HUES64 (cell line): ENCODE data around the gene EMC8.

Source experiments
- H3K27ac ChIP-seq: 2 replicates; pipeline ENCODE4 v1.7.0; 2013; ENCODE audit warnings: low read depth, low read length, inconsistent platforms
- H3K27me3 ChIP-seq: 2 replicates; pipeline ENCODE4 v1.6.1; 2013; ENCODE audit warnings: mild to moderate bottlenecking, low read length; ENCODE audit not compliant: insufficient read depth
- H3K36me3 ChIP-seq: 2 replicates; pipeline ENCODE4 v1.6.1; 2013; ENCODE audit warnings: mild to moderate bottlenecking, low read length; ENCODE audit not compliant: insufficient read depth
- H3K4me1 ChIP-seq: 2 replicates; pipeline ENCODE4 v1.6.1; 2013; ENCODE audit warnings: mild to moderate bottlenecking, low read length, moderate library complexity; ENCODE audit not compliant: insufficient read depth
- H3K4me3 ChIP-seq: 2 replicates; pipeline ENCODE4 v1.5.1; 2013; ENCODE audit warnings: mild to moderate bottlenecking, low read length, moderate library complexity
- H3K9ac ChIP-seq: 2 replicates; pipeline ENCODE4 v1.6.1; 2013; ENCODE audit warnings: mild to moderate bottlenecking, low read depth, low read length
- H3K9me3 ChIP-seq: 2 replicates; pipeline ENCODE4 v1.6.1; 2013; ENCODE audit warnings: low read depth, low read length; ENCODE audit not compliant: insufficient read depth
- WGBS: fragments of 150-250, 120-280 bp; methylation state at CpG from one replicate; pipeline ENCODE4 v1.1.7; 2013; ENCODE audit warnings: missing lambda C conversion rate; 5-methylcytosine and 5-hydroxymethylcytosine counted together

The EMC8 gene

DNA sequence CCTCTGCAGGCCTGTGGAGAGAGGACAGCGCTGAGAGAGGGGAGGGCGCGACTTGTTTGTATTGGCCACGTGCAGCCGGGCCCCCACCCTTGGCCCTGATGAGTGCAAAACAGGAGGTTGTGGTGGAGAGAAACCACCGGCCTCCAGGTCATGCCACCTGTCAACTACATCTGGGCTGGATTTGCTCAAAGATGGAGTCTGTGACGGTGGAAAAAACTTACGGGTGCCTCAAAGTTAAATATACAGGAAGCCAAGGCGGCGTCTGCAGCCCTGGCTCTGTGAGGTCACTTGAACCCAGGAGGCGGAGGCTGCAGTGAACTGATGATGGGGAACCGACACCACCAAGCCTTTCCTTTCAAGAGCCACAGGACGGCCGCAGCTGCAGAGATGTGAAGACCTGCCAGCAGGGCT lies 64.1 kb downstream of the EMC8 start:
- H3K36me3 ChIP-seq = no peaks in the 10 kb centered on the region
- H3K27ac ChIP-seq = no peak overlapping the region

DNA sequence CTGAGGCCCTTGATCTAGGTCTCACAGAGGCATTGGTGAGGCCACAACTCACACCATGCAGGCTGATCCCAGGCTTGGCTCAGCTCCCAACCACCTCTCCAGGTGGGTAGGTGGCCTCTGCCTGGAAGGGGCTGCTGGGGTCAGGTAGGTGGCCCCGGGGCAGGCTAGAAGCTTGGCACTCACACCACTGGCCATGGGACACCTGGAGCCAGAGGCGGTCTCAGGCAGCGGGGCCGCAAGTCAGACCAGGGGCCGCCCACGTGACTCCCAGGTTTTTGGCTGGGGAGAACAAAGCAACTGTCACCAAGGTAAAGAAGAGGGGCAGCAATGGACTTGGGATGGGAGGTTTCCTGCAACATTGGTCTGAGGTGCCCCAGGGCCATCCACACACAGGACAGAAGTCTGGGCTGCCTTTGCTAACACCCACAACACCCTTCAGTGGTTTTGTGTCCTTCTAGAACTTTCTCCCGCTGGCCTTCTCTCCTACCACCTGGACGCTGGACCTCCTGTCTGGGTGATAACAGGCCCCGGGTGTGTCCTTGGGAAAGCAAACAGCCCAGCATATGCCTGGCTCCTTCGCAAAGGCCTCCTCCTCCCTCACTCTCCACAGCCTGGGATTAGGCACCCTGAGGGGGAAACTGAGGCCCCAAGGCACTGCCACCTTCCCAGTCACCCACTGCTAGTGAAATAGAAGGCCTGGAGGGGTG lies 64.9 kb downstream of the EMC8 start:
- WGBS = 75% methylated on average over 10 of the region's 10 CpGs
- Histone ChIP-seq H3K36me3 (no peaks in the 10 kb centered on the region), H3K9ac (no peak overlapping the region), H3K4me3 (no peak overlapping the region), H3K27ac (peak overlapping the region; percentile 42; the same call in 1 of the 2 replicates), H3K4me1 (peaks cover 19% of the 10 kb centered on the region), H3K27me3 (no peaks in the 10 kb centered on the region), H3K9me3 (no peaks in the 10 kb centered on the region)

More for the DNA sequence above, 64.1 kb downstream of the EMC8 start:
- no peaks in the 10 kb centered on the region for H3K27me3 ChIP-seq
- H3K9ac ChIP-seq = no peak overlapping the region
- peaks cover 12% of the 10 kb centered on the region for H3K4me1 ChIP-seq
- no peaks in the 10 kb centered on the region for H3K9me3 ChIP-seq
- H3K4me3 ChIP-seq = no peak overlapping the region
- 89% methylated on average over 14 of the region's 14 CpGs for WGBS

GRCh38 chr16:85733839-85734170 lies 65.5 kb downstream of the EMC8 start:
- Histone ChIP-seq H3K9me3 (no peaks in the 10 kb centered on the region), H3K9ac (no peak overlapping the region), H3K27me3 (no peaks in the 10 kb centered on the region), H3K4me3 (no peak overlapping the region), H3K36me3 (no peaks in the 10 kb centered on the region), H3K4me1 (peaks cover 21% of the 10 kb centered on the region), H3K27ac (no peak overlapping the region; the same call in 1 of the 2 replicates)
- 14% methylated on average over 11 of the region's 11 CpGs for WGBS

DNA sequence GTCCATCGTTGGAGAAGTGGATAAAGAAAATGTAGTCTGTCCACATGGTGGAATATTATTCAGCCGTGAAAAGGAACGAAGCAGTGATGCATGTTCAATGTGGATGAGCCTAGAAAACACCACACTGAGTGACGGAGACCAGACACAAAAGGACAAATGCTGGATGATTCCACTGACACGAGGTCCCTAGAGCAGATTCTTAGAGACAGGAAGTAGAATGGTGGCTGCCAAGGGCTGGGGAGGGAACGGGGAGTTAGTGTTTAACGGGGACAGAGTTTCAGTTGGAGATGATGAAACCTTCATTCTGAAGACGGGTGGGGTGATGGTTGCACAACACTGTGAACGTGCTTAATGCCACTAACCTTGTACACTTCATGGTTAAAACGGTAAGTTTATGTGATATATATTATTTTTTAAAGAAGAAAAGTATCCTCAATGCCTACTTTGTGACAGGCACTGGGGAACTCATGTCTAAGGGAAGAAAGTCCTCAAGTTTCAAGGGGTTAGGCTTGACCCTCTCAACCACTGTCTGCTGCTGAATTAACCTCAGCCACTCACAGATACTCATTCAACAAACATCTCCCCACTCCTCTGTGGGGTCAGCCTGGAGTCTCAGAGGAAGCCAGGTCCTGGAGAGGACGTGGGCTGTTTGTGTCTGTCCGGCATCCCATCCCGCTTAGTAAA lies 66.0 kb downstream of the EMC8 start:
- H3K4me3 ChIP-seq = no peak overlapping the region
- no peak overlapping the region for H3K27ac ChIP-seq
- H3K27me3 ChIP-seq = no peaks in the 10 kb centered on the region
- H3K4me1 ChIP-seq = peaks cover 21% of the 10 kb centered on the region
- 77% methylated on average over 12 of the region's 13 CpGs for WGBS
- no peaks in the 10 kb centered on the region for H3K36me3 ChIP-seq
- H3K9me3 ChIP-seq = no peaks in the 10 kb centered on the region
- no peak overlapping the region for H3K9ac ChIP-seq

DNA sequence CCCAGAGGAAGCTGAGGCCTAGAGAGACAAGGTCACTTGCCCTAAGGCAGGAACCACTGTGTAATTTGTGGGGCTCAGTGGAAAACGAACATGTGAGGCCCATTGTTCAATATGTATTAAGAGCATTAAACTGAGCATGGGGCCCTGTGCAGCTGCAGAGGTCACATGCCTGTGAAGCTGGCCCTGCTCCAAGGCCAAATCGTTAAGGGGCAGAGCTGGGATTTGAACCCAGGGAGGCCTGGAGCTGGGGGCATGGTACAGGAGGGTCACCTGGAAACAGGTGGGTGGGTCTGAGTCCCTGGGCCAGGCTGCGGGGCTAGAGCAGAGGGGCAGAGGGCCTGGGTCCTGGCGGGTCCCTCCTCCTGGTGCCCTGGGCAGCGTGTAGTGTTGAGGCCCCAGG lies 68.2 kb downstream of the EMC8 start:
- no peak overlapping the region for H3K27ac ChIP-seq
- no peak overlapping the region for H3K4me3 ChIP-seq
- no peaks in the 10 kb centered on the region for H3K9me3 ChIP-seq
- peaks cover 21% of the 10 kb centered on the region for H3K4me1 ChIP-seq
- 90% methylated on average over 5 of the region's 5 CpGs for WGBS
- no peaks in the 10 kb centered on the region for H3K36me3 ChIP-seq
- no peak overlapping the region for H3K9ac ChIP-seq
- H3K27me3 ChIP-seq = no peaks in the 10 kb centered on the region

DNA sequence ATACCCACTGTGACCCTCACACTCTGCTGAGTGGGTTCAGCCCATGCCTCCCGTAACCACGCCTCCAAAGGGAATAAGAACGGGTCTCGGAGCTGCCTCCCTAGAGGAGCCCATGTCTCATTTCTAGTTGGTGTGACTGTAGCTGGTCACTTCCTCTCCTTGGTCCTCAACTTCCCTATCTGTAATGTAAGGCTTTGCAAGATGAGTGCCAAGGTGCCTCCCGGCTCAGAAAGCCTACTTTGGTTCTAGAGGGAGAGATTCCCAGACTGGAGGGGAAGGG lies 69.2 kb downstream of the EMC8 start:
- Histone ChIP-seq H3K9me3 (no peaks in the 10 kb centered on the region), H3K36me3 (no peaks in the 10 kb centered on the region), H3K27ac (no peak overlapping the region), H3K4me1 (peaks cover 20% of the 10 kb centered on the region), H3K27me3 (no peaks in the 10 kb centered on the region), H3K4me3 (no peak overlapping the region), H3K9ac (no peak overlapping the region)
- 93% methylated on average over 4 of the region's 5 CpGs for WGBS

GRCh38 chr16:85729452-85730185 lies 69.7 kb downstream of the EMC8 start:
- 81% methylated on average over 16 of the region's 16 CpGs for WGBS
- peak overlapping the region; percentile 39; the same call in 1 of the 2 replicates for H3K27ac ChIP-seq

DNA sequence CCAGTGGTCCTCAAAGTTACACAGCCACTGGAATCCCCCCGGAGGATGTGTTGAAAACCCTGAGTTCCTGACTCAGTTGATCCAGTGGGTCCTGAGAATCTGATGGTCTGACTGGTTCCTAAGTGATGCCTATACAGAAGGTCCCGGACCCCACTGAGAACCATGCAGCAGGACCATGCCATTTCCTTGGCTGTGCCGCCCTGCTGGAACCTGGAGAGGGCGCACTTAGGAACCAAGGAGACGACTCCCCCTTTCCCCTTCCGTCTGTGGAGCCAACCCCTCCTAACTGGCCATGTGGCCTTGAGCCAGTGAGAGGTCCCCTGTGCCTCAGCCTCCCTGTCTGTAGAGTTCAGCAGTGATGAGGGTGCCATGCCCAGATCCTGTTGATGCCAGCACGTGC lies 70.5 kb downstream of the EMC8 start:
- no peak overlapping the region for H3K9ac ChIP-seq
- no peak overlapping the region for H3K4me3 ChIP-seq
- H3K36me3 ChIP-seq = no peaks in the 10 kb centered on the region
- no peaks in the 10 kb centered on the region for H3K27me3 ChIP-seq
- 0 out of 2 replicates have a peak overlapping the region, but pooled peaks have one; percentile 39 for H3K27ac ChIP-seq
- no peaks in the 10 kb centered on the region for H3K9me3 ChIP-seq
- peaks cover 10% of the 10 kb centered on the region for H3K4me1 ChIP-seq
- WGBS = 77% methylated on average over 7 of the region's 7 CpGs

More at GRCh38 chr16:85729452-85730185, 69.7 kb downstream of the EMC8 start:
- H3K9ac ChIP-seq = no peak overlapping the region; the same call in 1 of the 2 replicates
- H3K4me1 ChIP-seq = peaks cover 15% of the 10 kb centered on the region
- no peak overlapping the region for H3K4me3 ChIP-seq
- no peaks in the 10 kb centered on the region for H3K27me3 ChIP-seq
- H3K9me3 ChIP-seq = no peaks in the 10 kb centered on the region
- H3K36me3 ChIP-seq = no peaks in the 10 kb centered on the region
